Suprapubic skin (tissue), 4 donors: ENCODE results near the gene HOXA6. TPM values are rescaled to one million over a fixed set of nuclear protein-coding genes. Genes with fewer than 3 reads are reported as not detected.

Experiments used
- DNase-seq, 2 donors: peaks; one replicate each; pipeline ENCODE4 v3.0.0-alpha.2; 2019; ENCODE audit warnings: low spot score in 2 of 2
- H3K27ac ChIP-seq: fragments of 200-600 bp; sonication (generic); one replicate; pipeline ENCODE4 v1.5.1; 2019
- H3K27me3 ChIP-seq: fragments of 200-600 bp; sonication (generic); one replicate; pipeline ENCODE4 v1.5.1; 2019
- H3K36me3 ChIP-seq: fragments of 200-600 bp; sonication (generic); one replicate; pipeline ENCODE4 v1.5.1; 2019
- H3K4me1 ChIP-seq: fragments of 200-600 bp; sonication (generic); one replicate; pipeline ENCODE4 v1.5.1; 2019
- H3K4me3 ChIP-seq: fragments of 200-600 bp; sonication (generic); one replicate; pipeline ENCODE4 v1.5.1; 2019; ENCODE audit warnings: mild to moderate bottlenecking
- H3K9me3 ChIP-seq: fragments of 200-600 bp; sonication (generic); one replicate; pipeline ENCODE4 v1.5.1; 2019
- EP300 ChIP-seq: sonication (generic); formaldehyde crosslinking; IDR thresholded peaks from one replicate; pipeline ENCODE4 v1.6.1; 2017; ENCODE audit warnings: antibody characterized with exemption
- POLR2A ChIP-seq, 2 donors: fragments of 450-650 bp; IDR thresholded peaks; one replicate each; pipeline ENCODE4 v1.6.1; 2017; ENCODE audit warnings: antibody characterized with exemption in 2 of 2, mild to moderate bottlenecking in 2 of 2, moderate library complexity in 2 of 2
- POLR2AphosphoS5 ChIP-seq, 3 donors: sonication (generic); formaldehyde crosslinking; IDR thresholded peaks; one replicate each; pipeline ENCODE4 v1.6.1; 2017; ENCODE audit warnings: antibody characterized with exemption in 3 of 3
- WGBS: methylation state at CpG from one replicate; pipeline ENCODE4 v1.1.5; 2018; 5-methylcytosine and 5-hydroxymethylcytosine counted together
- total RNA-seq, 4 donors: library from RNA; depleted of rRNA; stranded (reverse); fragments of >200 nt; gene quantifications; one replicate each; pipeline ENCODE4 v1.1.0, GENCODE V29; 2016
- TF ChIP-seq, protein P1 (sequence below), 2 donors: fragments of 200-600 bp in 1 of 2; fragments of 450-650 bp in 1 of 2; sonication (generic) in 1 of 2; IDR thresholded peaks; one replicate each; pipeline ENCODE4 v1.5.1; 2016 to 2019; ENCODE audit warnings: antibody characterized with exemption in 2 of 2, mild to moderate bottlenecking in 1 of 2, moderate library complexity in 1 of 2

The HOXA6 gene
- total RNA-seq, 4 donors from 2014 or later = 4.0 to 9.3 (median 6.4) TPM

DNA sequence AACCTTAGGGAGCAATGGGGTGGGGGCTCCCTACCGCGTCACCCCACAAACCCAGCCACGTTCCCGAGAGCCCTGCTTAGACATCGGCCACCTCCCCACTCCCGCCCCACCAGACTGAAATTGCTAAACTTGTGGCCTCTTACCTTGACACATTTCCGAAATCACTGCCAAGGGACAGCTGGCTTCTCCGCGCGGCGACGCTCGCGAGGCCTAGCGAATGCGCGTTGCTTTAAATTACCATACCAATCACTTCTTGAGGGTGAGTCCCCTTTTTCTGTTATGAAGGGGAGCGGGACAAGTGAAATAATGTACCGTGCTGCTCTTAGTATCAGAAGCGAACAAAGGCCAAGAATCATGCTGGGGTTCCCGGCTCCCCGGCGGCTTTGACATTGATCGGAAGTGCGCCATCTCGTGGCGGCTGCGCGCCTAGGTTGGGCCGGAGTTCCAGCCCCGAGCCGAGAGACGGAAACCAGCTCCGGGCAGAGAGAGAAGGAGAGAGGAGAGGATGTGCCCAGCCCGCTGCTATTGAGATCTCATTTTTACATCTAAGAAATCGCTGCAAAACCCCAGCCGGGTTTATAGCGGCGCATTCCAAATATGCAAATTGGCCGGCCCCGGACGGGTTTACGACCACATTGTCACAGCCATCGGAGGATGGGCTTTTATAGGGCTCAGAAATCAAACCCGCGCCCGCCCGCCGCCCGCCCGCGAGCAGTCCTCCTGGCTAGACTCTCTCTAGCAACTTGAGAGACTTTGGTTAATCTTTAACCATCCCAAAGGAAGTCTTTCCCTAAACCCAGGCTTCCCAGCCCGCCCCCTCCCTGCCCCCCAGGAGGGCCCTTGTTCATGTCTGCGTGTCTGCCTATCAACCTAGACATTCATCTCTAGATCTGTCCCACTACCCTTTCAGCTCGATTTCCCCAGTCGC lies 32.2 kb upstream of the HOXA6 start:
- Histone ChIP-seq H3K4me3 (peak overlapping the region; percentile 32), H3K4me1 (peaks cover 48% of the 10 kb centered on the region), H3K9me3 (no peaks in the 10 kb centered on the region), H3K36me3 (no peaks in the 10 kb centered on the region), H3K27ac (peak overlapping the region; percentile 42), H3K27me3 (peaks cover 49% of the 10 kb centered on the region)
- DNase-seq = peak; percentile 89 to 91
- TF ChIP-seq, protein P1, sequence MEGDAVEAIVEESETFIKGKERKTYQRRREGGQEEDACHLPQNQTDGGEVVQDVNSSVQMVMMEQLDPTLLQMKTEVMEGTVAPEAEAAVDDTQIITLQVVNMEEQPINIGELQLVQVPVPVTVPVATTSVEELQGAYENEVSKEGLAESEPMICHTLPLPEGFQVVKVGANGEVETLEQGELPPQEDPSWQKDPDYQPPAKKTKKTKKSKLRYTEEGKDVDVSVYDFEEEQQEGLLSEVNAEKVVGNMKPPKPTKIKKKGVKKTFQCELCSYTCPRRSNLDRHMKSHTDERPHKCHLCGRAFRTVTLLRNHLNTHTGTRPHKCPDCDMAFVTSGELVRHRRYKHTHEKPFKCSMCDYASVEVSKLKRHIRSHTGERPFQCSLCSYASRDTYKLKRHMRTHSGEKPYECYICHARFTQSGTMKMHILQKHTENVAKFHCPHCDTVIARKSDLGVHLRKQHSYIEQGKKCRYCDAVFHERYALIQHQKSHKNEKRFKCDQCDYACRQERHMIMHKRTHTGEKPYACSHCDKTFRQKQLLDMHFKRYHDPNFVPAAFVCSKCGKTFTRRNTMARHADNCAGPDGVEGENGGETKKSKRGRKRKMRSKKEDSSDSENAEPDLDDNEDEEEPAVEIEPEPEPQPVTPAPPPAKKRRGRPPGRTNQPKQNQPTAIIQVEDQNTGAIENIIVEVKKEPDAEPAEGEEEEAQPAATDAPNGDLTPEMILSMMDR (IDR thresholded peaks at IDR 0.05) = peak; percentile 61 to 93
- TF ChIP-seq EP300 (no peak), POLR2AphosphoS5 (IDR thresholded peaks at IDR 0.05) (peak in 1 of 3 donors; percentile 15)
- WGBS = 36% methylated on average over 56 of the region's 56 CpGs

DNA sequence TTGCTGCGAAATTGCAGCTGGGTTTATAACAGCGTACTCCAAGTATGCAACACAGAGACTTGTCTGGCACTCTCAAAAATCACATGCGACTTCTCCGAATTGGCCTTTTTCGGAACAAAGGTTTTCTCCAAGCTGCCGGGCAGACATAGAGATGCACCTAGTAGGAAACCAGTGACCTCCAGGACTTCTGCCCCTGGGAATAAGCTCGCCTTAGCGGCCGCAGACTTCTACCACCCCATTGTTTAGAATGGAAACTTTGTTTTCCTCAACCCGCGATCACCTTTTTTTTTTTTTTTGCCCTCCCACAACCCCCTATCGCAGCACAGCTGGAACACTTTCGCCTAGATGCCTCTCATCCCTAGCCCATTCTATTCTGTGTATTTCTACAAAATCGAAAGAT lies 31.5 kb upstream of the HOXA6 start:
- Histone ChIP-seq H3K9me3 (no peaks in the 10 kb centered on the region), H3K4me1 (peaks cover 48% of the 10 kb centered on the region), H3K4me3 (peak overlapping the region; percentile 32), H3K36me3 (no peaks in the 10 kb centered on the region), H3K27me3 (peaks cover 45% of the 10 kb centered on the region), H3K27ac (peak overlapping the region; percentile 42)
- no peak for TF ChIP-seq EP300
- 56% methylated on average over 14 of the region's 14 CpGs for WGBS
- DNase-seq = peak; percentile 55 to 74

DNA sequence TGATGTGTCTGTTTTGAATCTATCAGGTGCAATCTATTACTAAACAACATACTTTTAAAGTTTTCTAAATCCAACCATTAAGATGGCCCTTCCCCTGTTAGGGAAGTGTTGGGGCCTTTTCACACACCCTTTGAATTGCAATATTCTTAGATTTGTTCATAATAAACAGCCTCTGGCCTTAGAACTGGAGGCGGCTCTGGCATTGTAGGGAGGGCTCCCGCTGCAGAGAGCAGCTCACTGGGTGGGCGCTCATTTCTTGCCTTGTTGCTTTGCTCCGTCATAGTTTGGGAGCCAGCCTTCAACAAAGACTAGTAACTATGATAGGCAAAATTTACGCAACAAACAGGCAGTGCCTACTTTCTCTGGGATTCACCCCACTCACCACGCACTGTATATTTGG lies 30.8 kb upstream of the HOXA6 start:
- DNase-seq = peak; percentile 60 to 71
- Histone ChIP-seq H3K27me3 (peaks cover 38% of the 10 kb centered on the region), H3K27ac (peak overlapping the region; percentile 68), H3K4me3 (peak overlapping the region; percentile 32), H3K4me1 (peaks cover 46% of the 10 kb centered on the region), H3K9me3 (no peaks in the 10 kb centered on the region), H3K36me3 (no peaks in the 10 kb centered on the region)
- TF ChIP-seq, protein P1 (IDR thresholded peaks at IDR 0.05) = no peak
- TF ChIP-seq EP300 (no peak), POLR2AphosphoS5 (IDR thresholded peaks at IDR 0.05) (no peak), POLR2A (IDR thresholded peaks at IDR 0.05) (no peak)
- 73% methylated on average over 6 of the region's 6 CpGs for WGBS

DNA sequence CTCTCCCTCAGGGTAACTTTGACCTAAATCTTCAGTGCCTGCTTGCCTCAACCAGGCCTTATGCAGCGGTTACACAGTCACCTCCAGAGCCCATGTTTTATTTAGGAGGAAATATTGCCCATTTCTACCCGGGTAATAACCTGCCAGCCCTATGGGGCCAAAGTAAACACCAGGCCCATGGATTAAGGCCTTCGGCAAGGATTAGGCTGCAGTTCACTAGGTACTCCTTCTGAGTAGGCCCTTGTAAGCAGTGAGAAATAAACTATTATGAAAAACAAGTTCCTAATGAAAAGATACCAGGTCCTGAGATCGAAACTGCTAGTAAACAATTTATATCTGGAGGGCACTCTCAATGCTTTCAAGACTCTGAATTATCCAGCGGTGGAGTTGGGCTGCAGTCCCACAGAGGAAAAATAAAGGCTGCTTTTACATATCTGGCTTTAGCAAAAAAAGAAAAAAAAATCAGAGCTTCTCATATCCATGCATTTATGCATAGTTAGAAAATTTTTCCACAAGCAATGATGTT lies 30.3 kb upstream of the HOXA6 start:
- Histone ChIP-seq H3K27ac (peak overlapping the region; percentile 68), H3K4me1 (peaks cover 46% of the 10 kb centered on the region), H3K4me3 (peak overlapping the region; percentile 32), H3K9me3 (no peaks in the 10 kb centered on the region), H3K27me3 (peaks cover 33% of the 10 kb centered on the region), H3K36me3 (no peaks in the 10 kb centered on the region)
- 48% methylated on average over 5 of the region's 5 CpGs for WGBS
- peak in 1 of 2 donors; percentile 11 for DNase-seq
- TF ChIP-seq POLR2A (IDR thresholded peaks at IDR 0.05) (no peak), EP300 (no peak), POLR2AphosphoS5 (IDR thresholded peaks at IDR 0.05) (no peak)
- TF ChIP-seq, protein P1 (IDR thresholded peaks at IDR 0.05) = no peak

DNA sequence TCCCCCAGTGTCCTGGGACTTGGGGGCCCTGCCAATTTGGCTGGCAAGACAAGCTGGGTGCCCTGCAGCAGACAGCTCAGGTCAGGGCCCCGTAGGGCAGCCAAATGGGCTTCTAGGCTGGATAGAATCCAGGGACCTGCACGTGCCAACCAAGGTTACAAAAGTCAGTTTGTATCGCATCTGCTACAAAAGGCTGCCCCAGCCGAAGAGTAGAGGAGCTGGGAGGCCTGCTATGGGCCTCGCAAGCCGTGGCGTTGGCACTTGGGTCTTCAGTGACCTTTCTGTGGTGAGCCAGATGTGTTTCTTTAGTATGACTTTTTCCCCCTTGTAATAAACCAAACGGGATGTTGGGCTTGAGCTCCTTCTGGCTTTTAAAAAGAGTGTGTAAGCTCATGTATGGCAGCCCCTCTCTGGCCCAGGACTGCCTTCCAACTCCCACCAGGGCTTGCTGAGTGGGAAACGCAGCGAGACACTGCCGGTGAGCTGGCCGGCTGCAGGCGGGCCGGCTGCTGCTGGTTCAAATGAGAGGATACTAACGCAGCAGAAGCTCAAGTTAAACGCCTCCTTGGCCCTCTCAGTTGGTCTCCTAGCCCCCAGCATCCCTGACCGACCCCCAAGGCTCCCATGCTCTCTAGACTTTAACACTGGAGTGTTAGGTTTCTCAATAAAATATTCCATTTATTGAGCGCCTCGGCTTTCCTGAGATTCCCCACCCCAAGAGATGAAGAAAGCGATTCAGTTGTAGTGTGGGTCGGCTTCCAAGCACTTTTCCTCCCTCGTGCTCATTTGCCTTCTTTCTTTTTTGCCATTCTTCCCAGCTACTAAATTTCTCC lies 29.6 kb upstream of the HOXA6 start:
- Histone ChIP-seq H3K9me3 (no peaks in the 10 kb centered on the region), H3K27me3 (peaks cover 26% of the 10 kb centered on the region), H3K36me3 (no peaks in the 10 kb centered on the region), H3K4me1 (peaks cover 52% of the 10 kb centered on the region), H3K27ac (peak overlapping the region; percentile 68), H3K4me3 (peak overlapping the region; percentile 32)
- TF ChIP-seq, protein P1 (IDR thresholded peaks at IDR 0.05) = no peak
- no peak for TF ChIP-seq POLR2A (IDR thresholded peaks at IDR 0.05)
- TF ChIP-seq POLR2AphosphoS5 (IDR thresholded peaks at IDR 0.05) = no peak
- no peak for TF ChIP-seq EP300
- peak; percentile 65 to 74 for DNase-seq
- 60% methylated on average over 21 of the region's 22 CpGs for WGBS
